ENCODE results near the gene SPDYE4. TPM values are rescaled to one million over a fixed set of nuclear protein-coding genes. Genes with fewer than 3 reads are reported as not detected.

Gene SPDYE4
- total RNA-seq, 2 donors from 2014 or later, result 0.91 TPM; not detected in 1

GRCh38 chr17:8736796-8737195 is 21.6 kb downstream of the SPDYE4 start:
- TF ChIP-seq POLR2A (IDR thresholded peaks at IDR 0.05) (no peak), POLR2AphosphoS5 (IDR thresholded peaks at IDR 0.05) (no peak)
- TF ChIP-seq, protein P1, sequence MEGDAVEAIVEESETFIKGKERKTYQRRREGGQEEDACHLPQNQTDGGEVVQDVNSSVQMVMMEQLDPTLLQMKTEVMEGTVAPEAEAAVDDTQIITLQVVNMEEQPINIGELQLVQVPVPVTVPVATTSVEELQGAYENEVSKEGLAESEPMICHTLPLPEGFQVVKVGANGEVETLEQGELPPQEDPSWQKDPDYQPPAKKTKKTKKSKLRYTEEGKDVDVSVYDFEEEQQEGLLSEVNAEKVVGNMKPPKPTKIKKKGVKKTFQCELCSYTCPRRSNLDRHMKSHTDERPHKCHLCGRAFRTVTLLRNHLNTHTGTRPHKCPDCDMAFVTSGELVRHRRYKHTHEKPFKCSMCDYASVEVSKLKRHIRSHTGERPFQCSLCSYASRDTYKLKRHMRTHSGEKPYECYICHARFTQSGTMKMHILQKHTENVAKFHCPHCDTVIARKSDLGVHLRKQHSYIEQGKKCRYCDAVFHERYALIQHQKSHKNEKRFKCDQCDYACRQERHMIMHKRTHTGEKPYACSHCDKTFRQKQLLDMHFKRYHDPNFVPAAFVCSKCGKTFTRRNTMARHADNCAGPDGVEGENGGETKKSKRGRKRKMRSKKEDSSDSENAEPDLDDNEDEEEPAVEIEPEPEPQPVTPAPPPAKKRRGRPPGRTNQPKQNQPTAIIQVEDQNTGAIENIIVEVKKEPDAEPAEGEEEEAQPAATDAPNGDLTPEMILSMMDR (IDR thresholded peaks at IDR 0.05), result no peak
- 68% methylated on average over 2 of the region's 2 CpGs for WGBS
- DNase-seq (ENCODE audit: low spot score), result no peak
- intact Hi-C loops (cut with DNase I), result no loop called here
- H3K27me3 ChIP-seq (replicated peaks; ENCODE audit: insufficient read depth), result no peaks in the 10 kb centered on the region
- H3K9me3 ChIP-seq, result no peaks in the 10 kb centered on the region
- H3K27ac ChIP-seq, result no peak overlapping the region
- no peaks in the 10 kb centered on the region for H3K4me1 ChIP-seq (replicated peaks)
- no peak overlapping the region for H3K4me3 ChIP-seq
- H3K36me3 ChIP-seq, result no peaks in the 10 kb centered on the region

DNA sequence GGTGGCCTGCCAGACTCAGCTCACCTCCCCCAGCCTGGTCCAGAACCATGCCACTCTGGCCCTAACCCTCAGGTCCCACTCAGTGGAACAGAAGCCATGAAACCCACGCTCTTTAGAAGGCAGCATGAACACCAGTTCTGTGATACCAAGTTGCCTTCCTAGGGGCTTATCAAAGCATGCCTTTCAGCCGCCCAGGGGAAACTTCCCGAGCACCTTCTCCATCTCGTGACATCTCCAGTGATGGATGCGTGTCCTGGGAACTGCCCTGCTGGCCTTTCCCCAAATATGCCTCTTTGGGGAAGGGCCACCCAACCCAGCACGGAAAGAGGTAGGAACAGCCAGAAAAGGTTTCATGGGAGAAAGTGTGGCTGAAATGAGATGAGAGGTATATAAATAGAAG is 22.0 kb downstream of the SPDYE4 start:
- Histone ChIP-seq H3K4me1 (replicated peaks) (no peaks in the 10 kb centered on the region), H3K27ac (no peak overlapping the region), H3K9me3 (no peaks in the 10 kb centered on the region), H3K4me3 (no peak overlapping the region), H3K36me3 (no peaks in the 10 kb centered on the region), H3K27me3 (replicated peaks; ENCODE audit: insufficient read depth) (no peaks in the 10 kb centered on the region)
- intact Hi-C loops (cut with DNase I), result no loop called here
- no peak for DNase-seq (ENCODE audit: low spot score)
- 74% methylated on average over 6 of the region's 6 CpGs for WGBS
- TF ChIP-seq POLR2A (IDR thresholded peaks at IDR 0.05), result no peak

- 94% methylated on average over 23 of the region's 23 CpGs for WGBS
- no peak for DNase-seq (ENCODE audit: low spot score)
- Histone ChIP-seq H3K27me3 (replicated peaks; ENCODE audit: insufficient read depth) (no peaks in the 10 kb centered on the region), H3K4me3 (no peak overlapping the region), H3K36me3 (no peaks in the 10 kb centered on the region), H3K4me1 (replicated peaks) (no peaks in the 10 kb centered on the region), H3K9me3 (no peaks in the 10 kb centered on the region), H3K27ac (no peak overlapping the region)
- intact Hi-C loops (cut with DNase I), result no loop called here
- TF ChIP-seq, protein P1 (IDR thresholded peaks at IDR 0.05), result no peak
- TF ChIP-seq POLR2A (IDR thresholded peaks at IDR 0.05), result no peak
- no peak for TF ChIP-seq POLR2AphosphoS5 (IDR thresholded peaks at IDR 0.05)
These were observed 22.9 kb downstream of the SPDYE4 start for GRCh38 chr17:8735336-8735939.

- Histone ChIP-seq H3K27me3 (replicated peaks; ENCODE audit: insufficient read depth) (no peaks in the 10 kb centered on the region), H3K4me3 (no peak overlapping the region), H3K36me3 (no peaks in the 10 kb centered on the region), H3K4me1 (replicated peaks) (no peaks in the 10 kb centered on the region), H3K27ac (no peak overlapping the region), H3K9me3 (no peaks in the 10 kb centered on the region)
- 95% methylated on average over 10 of the region's 10 CpGs for WGBS
- no peak for DNase-seq (ENCODE audit: low spot score)
- intact Hi-C loops (cut with DNase I), result no loop called here
- TF ChIP-seq, protein P1 (IDR thresholded peaks at IDR 0.05), result no peak
- TF ChIP-seq POLR2AphosphoS5 (IDR thresholded peaks at IDR 0.05) (no peak), POLR2A (IDR thresholded peaks at IDR 0.05) (no peak)
These were observed 23.5 kb downstream of the SPDYE4 start for GRCh38 chr17:8734876-8735275.

DNA sequence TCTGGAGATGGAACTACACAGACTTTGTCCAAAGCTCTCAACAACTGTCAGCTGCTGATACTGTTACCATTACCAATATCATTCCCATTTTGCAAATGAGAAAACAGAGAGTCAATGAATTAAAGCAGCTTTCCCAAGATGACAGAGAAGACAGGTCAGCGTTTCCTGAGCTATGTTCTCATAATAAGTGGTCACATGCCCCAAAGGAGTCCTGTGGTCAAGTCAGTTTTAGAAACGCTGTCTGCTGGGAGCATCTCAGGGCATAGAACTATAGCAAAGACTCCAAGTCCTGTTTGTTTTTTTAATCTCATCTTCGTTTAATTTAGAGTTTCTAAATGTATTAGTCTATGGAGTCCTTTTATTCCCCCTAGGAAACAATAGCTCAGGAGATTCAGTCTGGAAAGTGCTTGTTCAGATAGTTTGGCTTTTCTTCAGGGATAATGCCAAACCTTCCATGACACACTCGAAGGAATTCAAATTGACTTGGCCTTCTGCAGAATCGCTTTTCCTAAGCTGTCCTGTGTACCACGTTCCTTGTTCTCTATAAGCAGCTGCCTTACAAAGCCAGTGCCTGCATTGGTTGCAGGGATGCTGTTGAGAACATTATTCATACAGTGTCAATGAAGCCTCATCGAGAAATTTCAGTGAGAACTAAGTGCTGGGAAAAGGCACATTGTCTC is 25.8 kb downstream of the SPDYE4 start:
- no peak overlapping the region for H3K4me3 ChIP-seq
- H3K36me3 ChIP-seq, result no peaks in the 10 kb centered on the region
- intact Hi-C loops (cut with DNase I), result no loop called here
- 51% methylated on average over 7 of the region's 7 CpGs for WGBS
- no peak for DNase-seq (ENCODE audit: low spot score)
- H3K27me3 ChIP-seq (replicated peaks; ENCODE audit: insufficient read depth), result no peaks in the 10 kb centered on the region
- no peaks in the 10 kb centered on the region for H3K9me3 ChIP-seq
- no peak overlapping the region for H3K27ac ChIP-seq
- no peaks in the 10 kb centered on the region for H3K4me1 ChIP-seq (replicated peaks)
- no peak for TF ChIP-seq POLR2A (IDR thresholded peaks at IDR 0.05)
- no peak for TF ChIP-seq POLR2AphosphoS5 (IDR thresholded peaks at IDR 0.05)
- TF ChIP-seq, protein P1 (IDR thresholded peaks at IDR 0.05), result no peak

Data from prostate gland (tissue), 2 donors.